AML-193 (cell line): ENCODE measurements around the gene WDR33.

ENCODE experiments used
- DNase-seq, 2 experiments: peaks; one replicate each; lab custom pipeline; 2025; lab: John Stamatoyannopoulos, UW

WDR33 gene

DNA sequence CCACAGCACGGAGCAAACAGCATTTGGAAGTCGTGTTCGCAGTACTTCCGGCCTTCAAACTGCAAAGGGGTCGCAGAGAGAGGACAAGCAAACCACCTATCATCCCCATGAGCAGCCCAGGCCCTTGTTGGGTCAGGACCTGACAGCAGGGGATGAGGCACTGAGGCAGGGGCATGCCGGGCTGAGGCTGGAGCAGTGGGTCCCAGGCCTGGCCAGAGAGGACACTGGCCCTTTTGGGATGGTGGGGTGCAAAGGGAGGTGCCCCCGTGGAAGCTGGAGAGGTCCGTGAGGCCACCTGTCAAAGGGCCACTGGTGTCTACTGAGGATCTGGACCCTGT, 156.2 kb downstream of the WDR33 start:
- no peak for DNase-seq

DNA sequence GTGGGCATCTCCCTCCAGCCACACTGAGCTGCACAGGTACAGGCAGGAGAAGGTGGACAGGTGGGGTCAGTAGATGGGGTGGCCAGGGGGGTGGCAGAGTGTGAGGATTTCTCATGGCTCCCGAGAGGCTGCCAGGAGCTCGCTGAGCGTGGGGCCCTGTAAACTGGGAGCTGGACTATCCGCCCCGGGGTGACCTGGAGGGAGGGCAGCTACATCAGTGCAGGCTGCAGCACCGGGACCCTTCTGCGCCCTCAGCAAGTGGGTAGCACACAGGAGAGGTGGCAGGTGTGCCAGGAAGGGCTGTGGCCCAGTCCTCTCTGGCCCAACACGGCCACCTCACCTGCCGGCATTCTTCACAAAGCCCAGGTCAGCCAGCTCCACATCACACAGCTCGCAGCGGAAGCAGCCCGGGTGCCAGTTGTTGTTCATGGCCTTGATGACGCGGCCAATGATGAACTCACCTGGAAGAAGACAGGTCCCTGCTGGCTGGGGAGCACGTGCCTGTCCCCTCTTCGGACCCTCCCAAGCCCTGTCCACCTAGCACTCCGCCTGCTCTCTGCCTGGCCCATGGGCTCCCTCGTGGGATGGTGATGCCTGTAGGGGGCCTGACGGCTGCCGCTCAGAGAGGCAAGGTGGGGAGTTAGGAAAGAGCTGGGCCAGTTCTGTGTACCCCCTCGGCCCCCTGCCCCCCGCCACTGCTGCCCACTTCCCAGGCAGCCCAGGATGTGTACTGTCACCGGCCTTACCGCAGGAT, 156.7 kb downstream of the WDR33 start:
- DNase-seq: no peak

DNA sequence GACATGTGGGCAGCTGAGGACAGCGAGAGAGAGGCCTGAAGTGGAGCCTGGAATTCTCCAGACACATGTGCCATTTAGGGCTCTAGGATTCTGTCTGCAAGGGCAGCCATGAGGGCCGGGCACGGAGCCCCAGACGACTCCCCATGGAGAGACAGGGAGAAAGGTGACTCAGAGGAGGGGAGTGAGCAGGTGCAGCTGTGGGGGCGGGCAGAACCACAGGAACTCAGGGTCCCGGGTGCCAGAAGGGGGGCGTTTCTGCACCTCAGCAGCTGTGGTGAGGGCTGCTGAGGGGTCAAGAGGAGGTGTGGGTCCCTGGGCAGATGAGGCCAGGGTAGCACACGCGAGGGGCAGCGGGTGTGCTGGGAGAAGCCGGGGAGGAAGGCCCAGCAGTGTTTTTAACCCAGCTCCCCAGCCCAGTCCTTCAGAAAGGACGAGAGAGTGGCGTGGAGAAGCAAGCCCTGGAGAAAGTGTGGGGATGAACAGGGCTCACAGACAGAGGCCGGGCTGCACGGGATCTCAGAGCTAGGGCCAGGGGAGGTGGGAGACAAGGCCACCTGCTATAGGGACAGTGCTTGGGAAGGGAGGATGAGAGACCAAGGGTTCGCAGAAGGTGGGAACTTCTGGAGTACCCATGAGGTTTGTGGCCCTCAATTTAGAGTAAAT, 157.4 kb downstream of the WDR33 start:
- no peak for DNase-seq

DNA sequence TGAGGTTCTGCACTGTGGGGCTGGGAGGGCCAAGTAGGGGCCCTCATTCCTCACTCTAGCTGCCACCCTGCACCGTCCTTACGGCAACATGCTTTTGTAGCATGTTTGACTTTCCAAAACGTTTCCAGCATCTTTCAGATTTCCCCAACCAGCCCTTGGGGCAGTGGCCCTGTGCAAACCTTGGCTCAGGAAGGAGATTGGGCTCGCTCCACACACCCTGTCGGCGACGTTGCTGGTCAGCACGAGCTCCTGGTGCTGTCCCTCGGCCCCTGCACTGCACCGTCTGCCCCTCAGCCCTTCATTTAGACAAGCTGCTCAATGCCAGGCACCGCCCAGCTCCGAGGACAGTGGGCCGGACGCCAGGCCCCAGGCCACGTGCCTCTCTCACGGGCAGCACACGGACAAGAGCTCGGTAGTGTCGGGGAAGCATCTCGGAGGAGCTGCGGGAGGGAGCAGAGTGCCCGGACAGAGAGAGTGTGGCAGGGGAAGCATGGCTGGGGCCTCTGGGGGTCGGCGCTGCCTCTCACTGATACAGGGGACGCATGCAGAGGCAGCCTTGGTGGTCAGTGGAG, 158.1 kb downstream of the WDR33 start:
- no peak for DNase-seq

- DNase-seq: no peak
These were observed 158.9 kb downstream of the WDR33 start for GRCh38 chr2:127651971-127652550.

DNA sequence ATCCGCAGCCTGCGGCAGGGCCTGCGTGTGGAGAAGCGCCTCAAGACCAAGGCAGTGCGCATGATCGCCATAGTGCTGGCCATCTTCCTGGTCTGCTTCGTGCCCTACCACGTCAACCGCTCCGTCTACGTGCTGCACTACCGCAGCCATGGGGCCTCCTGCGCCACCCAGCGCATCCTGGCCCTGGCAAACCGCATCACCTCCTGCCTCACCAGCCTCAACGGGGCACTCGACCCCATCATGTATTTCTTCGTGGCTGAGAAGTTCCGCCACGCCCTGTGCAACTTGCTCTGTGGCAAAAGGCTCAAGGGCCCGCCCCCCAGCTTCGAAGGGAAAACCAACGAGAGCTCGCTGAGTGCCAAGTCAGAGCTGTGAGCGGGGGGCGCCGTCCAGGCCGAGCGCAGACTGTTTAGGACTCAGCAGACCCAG, 159.6 kb downstream of the WDR33 start:
- DNase-seq: no peak
